ENCODE measurements around the gene NLRC4. TPM values are rescaled to one million over a fixed set of nuclear protein-coding genes. Genes with fewer than 3 reads are reported as not detected.

Gene NLRC4
- total and polyA plus RNA-seq, 2 donors (not counting 3 experiments of a cell fraction or from before 2014, with no cell fraction given) = not detected

DNA sequence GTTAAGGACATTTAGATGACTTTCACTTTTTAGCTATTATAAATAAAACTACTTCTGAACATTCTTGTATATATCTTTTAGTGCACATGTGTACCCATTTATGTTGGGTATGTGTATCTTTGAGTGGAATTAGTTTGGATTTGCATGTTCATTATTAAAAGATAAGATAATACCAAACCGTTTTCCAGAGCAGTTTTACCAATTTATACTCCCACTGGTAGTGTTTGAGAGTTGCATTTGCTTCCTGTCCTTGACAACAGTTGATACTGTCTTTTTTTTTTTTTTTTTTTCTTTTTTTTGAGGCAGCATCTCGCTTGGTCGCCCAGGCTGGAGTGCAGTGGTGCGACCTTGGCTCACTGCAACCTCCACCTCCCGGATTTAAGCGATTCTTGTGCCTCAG is 75.7 kb downstream of the NLRC4 start:
- BruUV-seq (replicated peaks) = no TSS peak
- dilution Hi-C loops (cut with MboI; ENCODE audit: extremely low pct_ligation_motif_present, low sequenced_read_pairs) = no loop called here
- no peak overlapping the region for H3K27ac ChIP-seq (ENCODE audit: insufficient read depth, low read depth, low read length)
- H3K9ac ChIP-seq (replicated peaks; ENCODE audit: extremely low read depth, insufficient read depth, low read length) = no peak overlapping the region
- H2AFZ ChIP-seq (ENCODE audit: low read depth, low read length) = no peak overlapping the region
- no peak overlapping the region for H3K4me3 ChIP-seq (replicated peaks in 1 of 3; ENCODE audit: insufficient read depth in 1 of 3, low read depth in 1 of 3, low read length in 3 of 3)
- peaks cover 0 to 5% of the 10 kb centered on the region in 2 experiments for H3K36me3 ChIP-seq (ENCODE audit: control insufficient read depth in 2 of 2, extremely low read depth in 1 of 2, insufficient read depth in 2 of 2, low read length in 2 of 2)
- no peaks in the 10 kb centered on the region for H3K4me1 ChIP-seq (ENCODE audit: control insufficient read depth, extremely low read depth, insufficient read depth, low read length)
- no peaks in the 10 kb centered on the region for H3K79me2 ChIP-seq (ENCODE audit: control insufficient read depth, insufficient read depth, low read length)
- intact Hi-C loops (cut with micrococcal nuclease) = no loop called here
- CTCF ChIA-PET = interaction anchor here (0.7 kb wide), 1 partner anchor 53 kb away, joined by 3 read pairs; no protein-coding TSS in a partner anchor
- POLR2A ChIA-PET = no interaction called here
- no peak for TF ChIP-seq FOS (IDR thresholded peaks at IDR 0.05; ENCODE audit: borderline replicate concordance, insufficient read depth, low read length)
- no peak for TF ChIP-seq POLR2A (IDR thresholded peaks at IDR 0.05; ENCODE audit: low read depth, low read length)
- TF ChIP-seq, protein P1, sequence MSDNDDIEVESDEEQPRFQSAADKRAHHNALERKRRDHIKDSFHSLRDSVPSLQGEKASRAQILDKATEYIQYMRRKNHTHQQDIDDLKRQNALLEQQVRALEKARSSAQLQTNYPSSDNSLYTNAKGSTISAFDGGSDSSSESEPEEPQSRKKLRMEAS (IDR thresholded peaks at IDR 0.05; ENCODE audit: insufficient read depth, insufficient read length) = no peak
- TF ChIP-seq EZH2 (IDR thresholded peaks at IDR 0.05; ENCODE audit: borderline replicate concordance, low read depth, low read length, severe bottlenecking) = no peak
- TF ChIP-seq, protein P2, sequence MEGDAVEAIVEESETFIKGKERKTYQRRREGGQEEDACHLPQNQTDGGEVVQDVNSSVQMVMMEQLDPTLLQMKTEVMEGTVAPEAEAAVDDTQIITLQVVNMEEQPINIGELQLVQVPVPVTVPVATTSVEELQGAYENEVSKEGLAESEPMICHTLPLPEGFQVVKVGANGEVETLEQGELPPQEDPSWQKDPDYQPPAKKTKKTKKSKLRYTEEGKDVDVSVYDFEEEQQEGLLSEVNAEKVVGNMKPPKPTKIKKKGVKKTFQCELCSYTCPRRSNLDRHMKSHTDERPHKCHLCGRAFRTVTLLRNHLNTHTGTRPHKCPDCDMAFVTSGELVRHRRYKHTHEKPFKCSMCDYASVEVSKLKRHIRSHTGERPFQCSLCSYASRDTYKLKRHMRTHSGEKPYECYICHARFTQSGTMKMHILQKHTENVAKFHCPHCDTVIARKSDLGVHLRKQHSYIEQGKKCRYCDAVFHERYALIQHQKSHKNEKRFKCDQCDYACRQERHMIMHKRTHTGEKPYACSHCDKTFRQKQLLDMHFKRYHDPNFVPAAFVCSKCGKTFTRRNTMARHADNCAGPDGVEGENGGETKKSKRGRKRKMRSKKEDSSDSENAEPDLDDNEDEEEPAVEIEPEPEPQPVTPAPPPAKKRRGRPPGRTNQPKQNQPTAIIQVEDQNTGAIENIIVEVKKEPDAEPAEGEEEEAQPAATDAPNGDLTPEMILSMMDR (IDR thresholded peaks at IDR 0.05; ENCODE audit: extremely low read depth in 1 of 2, insufficient read depth in 1 of 2, low read depth in 1 of 2, low read length in 2 of 2) = no peak
- TF ChIP-seq JUN (IDR thresholded peaks at IDR 0.05; ENCODE audit: borderline replicate concordance, insufficient read depth, insufficient read length, low read depth) = no peak
- no peak for TF ChIP-seq MYC (IDR thresholded peaks at IDR 0.05; ENCODE audit: low read depth, low read length)
- TF ChIP-seq POLR2AphosphoS5 (IDR thresholded peaks at IDR 0.05; ENCODE audit: insufficient read depth, low read depth, low read length) = no peak
- TF ChIP-seq GATA2 (IDR thresholded peaks at IDR 0.05; ENCODE audit: insufficient read depth, insufficient read length, low read depth, low read length) = no peak
- no peaks in the 10 kb centered on the region for H4K20me1 ChIP-seq (replicated peaks; ENCODE audit: control insufficient read depth, extremely low read depth, insufficient read depth, low read length)
- FAIRE-seq (no peak), DNase-seq (ENCODE audit: low read depth, low spot score) (no peak)
- H3K9me3 ChIP-seq (replicated peaks; ENCODE audit: control insufficient read depth, insufficient read depth, low read length) = no peaks in the 10 kb centered on the region
- H3K27me3 ChIP-seq (ENCODE audit: control insufficient read depth in 2 of 2, insufficient read depth in 2 of 2, low read length in 2 of 2) = no peaks in the 10 kb centered on the region
- H3K9me1 ChIP-seq (replicated peaks; ENCODE audit: control insufficient read depth, extremely low read depth, insufficient read depth, low read length) = no peaks in the 10 kb centered on the region
- no peak overlapping the region for H3K4me2 ChIP-seq (ENCODE audit: insufficient read depth, low read length)
